IMR-90 (cell line): ENCODE data around the gene PRDM5. TPM values are rescaled to one million over a fixed set of nuclear protein-coding genes. Genes with fewer than 3 reads are reported as not detected.

Experiments used
- ATAC-seq: fragments of 200-7000 bp; cut with Tn5 transposase; 2 replicates; pipeline ENCODE4 v1.9.1; 2020; ENCODE audit warnings: low read depth, mild to moderate bottlenecking, moderate library complexity
- Bru-seq: library from RNA; stranded (reverse); fragments of 400-500 nt; gene quantifications from one replicate; lab custom pipeline; 2021; lab: Mats Ljungman, UMichigan
- BruChase-seq, 2 experiments: library from RNA; stranded (reverse); fragments of 400-500 nt; gene quantifications; one replicate each; lab custom pipeline; 2021; lab: Mats Ljungman, UMichigan
- BruUV-seq: library from RNA; stranded (reverse); fragments of 400-500 nt; replicated peaks from 2 replicates; lab custom pipeline; 2021; lab: Mats Ljungman, UMichigan
- CTCF ChIA-PET: fragments of 300-600 bp; formaldehyde crosslinking; extraction: SDS; loops from one replicate; lab custom pipeline; 2021; ENCODE audit warnings: antibody characterized with exemption; lab: Yijun Ruan, JAX
- POLR2A ChIA-PET: fragments of 300-600 bp; sonication (Branson Sonifier 250); formaldehyde crosslinking; loops from one replicate; lab custom pipeline; 2022; ENCODE audit warnings: antibody characterized with exemption; ENCODE audit not compliant: unreplicated experiment; lab: Charles Lee
- DNase-seq: peaks from one replicate; pipeline ENCODE4 v3.0.0; 2013
- H2AFZ ChIP-seq: replicated peaks from 2 replicates; pipeline ENCODE3; 2013; ENCODE audit warnings: low read length, mild to moderate bottlenecking; ENCODE audit not compliant: poor library complexity
- H2AK5ac ChIP-seq: 2 replicates; pipeline ENCODE4 v1.6.1; 2013; ENCODE audit warnings: low read depth, low read length, inconsistent platforms
- H2AK9ac ChIP-seq: replicated peaks from 2 replicates; pipeline ENCODE3; 2013; ENCODE audit warnings: mild to moderate bottlenecking, low read depth, low read length, moderate library complexity; ENCODE audit not compliant: poor library complexity
- H2BK120ac ChIP-seq: 2 replicates; pipeline ENCODE4 v1.6.1; 2013; ENCODE audit warnings: low read depth, low read length, inconsistent platforms
- H2BK15ac ChIP-seq: 3 replicates; pipeline ENCODE4 v1.6.1; 2013; ENCODE audit warnings: low read depth, low read length, inconsistent platforms
- H2BK20ac ChIP-seq: 2 replicates; pipeline ENCODE4 v1.6.1; 2013; ENCODE audit warnings: low read depth, mild to moderate bottlenecking, inconsistent platforms, low read length, moderate library complexity
- H2BK5ac ChIP-seq: 2 replicates; pipeline ENCODE4 v1.6.1; 2013; ENCODE audit warnings: mild to moderate bottlenecking, low read depth, low read length, inconsistent platforms; ENCODE audit not compliant: poor library complexity, severe bottlenecking
- H3K14ac ChIP-seq: replicated peaks from 2 replicates; pipeline ENCODE4 v1.6.1; 2013; ENCODE audit warnings: low read depth, low read length, inconsistent platforms
- H3K18ac ChIP-seq: 2 replicates; pipeline ENCODE4 v1.6.1; 2013; ENCODE audit warnings: low read depth, low read length, control low read depth
- H3K23ac ChIP-seq: 2 replicates; pipeline ENCODE4 v1.6.1; 2013; ENCODE audit warnings: low read depth, low read length, inconsistent platforms
- H3K27ac ChIP-seq: 2 replicates; pipeline ENCODE4 v1.5.1; 2013; ENCODE audit warnings: mild to moderate bottlenecking, control low read depth, low read length; ENCODE audit not compliant: insufficient read depth
- H3K27me3 ChIP-seq: 2 replicates; pipeline ENCODE4 v1.6.1; 2013; ENCODE audit warnings: low read length; ENCODE audit not compliant: control insufficient read depth, insufficient read depth
- H3K36me3 ChIP-seq: 2 replicates; pipeline ENCODE4 v1.6.1; 2013; ENCODE audit warnings: low read length, mixed read lengths; ENCODE audit not compliant: control insufficient read depth, insufficient read depth
- H3K4ac ChIP-seq: 2 replicates; pipeline ENCODE4 v1.6.1; 2013; ENCODE audit warnings: low read depth, low read length, inconsistent platforms
- H3K4me1 ChIP-seq: 2 replicates; pipeline ENCODE4 v1.6.1; 2013; ENCODE audit warnings: low read length, mixed read lengths; ENCODE audit not compliant: control insufficient read depth, insufficient read depth
- H3K4me2 ChIP-seq: 2 replicates; pipeline ENCODE4 v1.6.1; 2013; ENCODE audit warnings: low read depth, mild to moderate bottlenecking, control low read depth, low read length, moderate library complexity
- H3K4me3 ChIP-seq: 2 replicates; pipeline ENCODE4 v1.5.1; 2013; ENCODE audit warnings: low read depth, mild to moderate bottlenecking, control low read depth, low read length, moderate library complexity; ENCODE audit not compliant: insufficient read depth
- H3K56ac ChIP-seq: 2 replicates; pipeline ENCODE4 v1.6.1; 2013; ENCODE audit warnings: low read length, inconsistent platforms; ENCODE audit not compliant: insufficient read depth; ENCODE audit errors: extremely low read depth
- H3K79me1 ChIP-seq, 2 experiments: 2 replicates each; pipeline ENCODE4 v1.6.1; 2013; ENCODE audit warnings: low read length in 2 of 2, inconsistent platforms in 1 of 2, low read depth in 1 of 2
- H3K9ac ChIP-seq: 2 replicates; pipeline ENCODE4 v1.6.1; 2013; ENCODE audit warnings: low read depth, low read length, control low read depth
- H3K9me1 ChIP-seq: 2 replicates; pipeline ENCODE4 v1.6.1; 2013; ENCODE audit warnings: low read length, inconsistent platforms; ENCODE audit not compliant: insufficient read depth
- H3K9me3 ChIP-seq: 2 replicates; pipeline ENCODE4 v1.6.1; 2013; ENCODE audit warnings: low read length; ENCODE audit not compliant: control insufficient read depth, insufficient read depth
- H4K20me1 ChIP-seq: 2 replicates; pipeline ENCODE4 v1.6.1; 2013; ENCODE audit warnings: low read length, inconsistent platforms; ENCODE audit not compliant: insufficient read depth
- H4K5ac ChIP-seq: 2 replicates; pipeline ENCODE4 v1.6.1; 2013; ENCODE audit warnings: mild to moderate bottlenecking, low read depth, low read length, control low read depth
- H4K8ac ChIP-seq, 2 experiments: 2 replicates each; pipeline ENCODE4 v1.6.1; 2013; ENCODE audit warnings: low read depth in 2 of 2, low read length in 2 of 2, control low read depth in 1 of 2, inconsistent platforms in 1 of 2
- H4K91ac ChIP-seq: 2 replicates; pipeline ENCODE4 v1.6.1; 2013; ENCODE audit warnings: low read depth, low read length, inconsistent platforms; ENCODE audit not compliant: insufficient read depth
- MAZ ChIP-seq: IDR thresholded peaks from 2 replicates; pipeline ENCODE4 v1.6.1; 2012; ENCODE audit warnings: low read depth, mild to moderate bottlenecking, low read length, improper control_type of control experiment, moderate library complexity, borderline replicate concordance
- SMC3 ChIP-seq: fragments of 150-350 bp; IDR thresholded peaks from 2 replicates; pipeline ENCODE4 v1.6.1; 2016; ENCODE audit warnings: low read depth, mild to moderate bottlenecking, antibody characterized with exemption, low read length, moderate library complexity
- WGBS, 2 experiments: methylation state at CpG; one replicate each; pipeline versions ENCODE4 v1.1.5 to v1.1.7; 2013; ENCODE audit warnings: missing lambda C conversion rate in 2 of 2; ENCODE audit not compliant: insufficient read length in 1 of 2; ENCODE audit errors: extremely low coverage in 2 of 2; 5-methylcytosine and 5-hydroxymethylcytosine counted together
- dilution Hi-C: fragments of 300-500 bp; cut with HindIII; formaldehyde crosslinking; loops from one replicate; pipeline ENCODE4 v1.14.3; 2018; ENCODE audit warnings: low sequenced_read_pairs; ENCODE audit not compliant: unreplicated experiment
- in situ Hi-C: fragments of 300-500 bp; cut with MboI; formaldehyde crosslinking; loops from 3 replicates; pipeline ENCODE4 v1.14.3; 2019; ENCODE audit warnings: low sequenced_read_pairs, inconsistent platforms, mixed read lengths
- intact Hi-C: fragments of 100-400 bp; cut with micrococcal nuclease; formaldehyde crosslinking; loops from 2 replicates; pipeline ENCODE4 v1.10.0; 2022
- long read RNA-seq: library from polyadenylated mRNA; unstranded; transcript quantifications from one replicate; pipeline ENCODE4 v2.0.0, GENCODE V29; 2021; ENCODE audit not compliant: unreplicated experiment
- polyA plus RNA-seq, 3 experiments: library from polyadenylated mRNA; depleted of rRNA; stranded (reverse); fragments of >200 nt; gene quantifications; 2 replicates each; pipeline ENCODE4 v1.2.3, GENCODE V29; 2012; ENCODE audit warnings: low replicate concordance in 1 of 3
- total RNA-seq: library from RNA; depleted of rRNA; stranded (reverse); fragments of >200 nt; gene quantifications from 2 replicates; pipeline ENCODE4 v1.2.3, GENCODE V29; 2012; rRNA removed

PRDM5 gene
- total RNA-seq (10.8 and 12.8 TPM in 2 replicates), polyA plus RNA-seq (2012; rRNA removed) (3.6 and 4.1 TPM in 2 replicates), Bru-seq, nascent RNA (percentile 58 among the genes with signal in this experiment), BruChase-seq, experiment 1, labeled RNA remaining after a 6-hour chase (percentile 41 among the genes with signal in this experiment), BruChase-seq, experiment 2, labeled RNA remaining after a 2-hour chase (percentile 51 among the genes with signal in this experiment)
- polyA plus RNA-seq (2012; cell fraction: cytosol; rRNA removed): 1.3 and 2.1 TPM in 2 replicates
- 1.8 and 10.7 TPM in 2 replicates for polyA plus RNA-seq (2012; cell fraction: nucleus; rRNA removed; ENCODE audit: low replicate concordance)
- long read RNA-seq, full-length matches to known transcripts: 4 of 6 reads
- long read RNA-seq, partial matches to known transcripts: 1 of 6 reads
- long read RNA-seq, other reads (novel, unspliced or antisense): 1 of 6 reads

- 0% methylated on average over 25 of the region's 86 CpGs; no CpG with 5 or more reads in 1 of the 2 experiments for WGBS, 2 experiments
Observed at GRCh38 chr4:120922381-120923206, at the start of gene PRDM5. Gene PRDM5, minus strand, starts transcription at chr4:120922726. Its CDS starts 118 bp downstream, at chr4:120922608.

More at GRCh38 chr4:120922381-120923206, at the start of gene PRDM5:
- no peaks in the 10 kb centered on the region for H4K20me1 ChIP-seq
- dilution Hi-C loops: no loop called here
- peak within 1 kb of the TSS; percentile 95 for H2AFZ ChIP-seq
- peak within 1 kb of the TSS; percentile 78 for H3K14ac ChIP-seq
- peak within 1 kb of the TSS; percentile 90 for H3K56ac ChIP-seq
- DNase-seq (peak; percentile 40), ATAC-seq (peak; percentile 75)
- no peak within 1 kb of the TSS for H2AK5ac ChIP-seq
- H2BK120ac ChIP-seq: peak within 1 kb of the TSS; percentile 72
- H3K4me2 ChIP-seq: peak within 1 kb of the TSS; percentile 81
- TF ChIP-seq MAZ: peak; percentile 55; the same call in 1 of the 2 replicates
- TF ChIP-seq SMC3: no peak
- peaks cover 5 to 6% of the 10 kb centered on the region in 2 experiments; a peak in 2 of 4 replicates for H3K79me1 ChIP-seq
- in situ Hi-C loops: no loop called here
- peak within 1 kb of the TSS; percentile 25 for H3K18ac ChIP-seq
- ChIA-PET CTCF (interaction anchor here (0.7 kb wide), 1 partner anchor 11 kb away, joined by 3 read pairs; no protein-coding TSS in a partner anchor), POLR2A (interaction anchor here (0.6 kb wide), 1 partner anchor 128 kb away, joined by 3 read pairs; no protein-coding TSS in a partner anchor)
- peak within 1 kb of the TSS; percentile 61 for H4K91ac ChIP-seq
- H2BK15ac ChIP-seq: peak within 1 kb of the TSS; percentile 27; the same call in 1 of the 3 replicates
- intact Hi-C loops: loop anchor here (2.0 to 5.0 kb wide), 3 partner anchors 155 to 765 kb away; no protein-coding TSS in a partner anchor
- peaks cover 3% of the 10 kb centered on the region; the same call in 1 of the 2 replicates for H3K9me1 ChIP-seq
- H3K4me1 ChIP-seq: peaks cover 2% of the 10 kb centered on the region; the same call in 1 of the 2 replicates
- no TSS peak for BruUV-seq
- H3K4me3 ChIP-seq: peak within 1 kb of the TSS; percentile 49
- no peaks in the 10 kb centered on the region for H3K36me3 ChIP-seq
- no peaks in the 10 kb centered on the region for H3K27me3 ChIP-seq
- peak within 1 kb of the TSS; percentile 92 for H3K23ac ChIP-seq
- peak within 1 kb of the TSS; percentile 80 for H3K9ac ChIP-seq
- H3K4ac ChIP-seq: peak within 1 kb of the TSS; percentile 78
- H2BK20ac ChIP-seq: peak within 1 kb of the TSS; percentile 24; the same call in 1 of the 2 replicates
- peak within 1 kb of the TSS; percentile 78 to 89 for H4K8ac ChIP-seq
- H4K5ac ChIP-seq: peak within 1 kb of the TSS; percentile 19
- peak within 1 kb of the TSS; percentile 41 for H2BK5ac ChIP-seq
- H3K27ac ChIP-seq: peak within 1 kb of the TSS; percentile 51
- no peaks in the 10 kb centered on the region for H3K9me3 ChIP-seq
- H2AK9ac ChIP-seq: peak within 1 kb of the TSS; percentile 89
